Gastroesophageal sphincter (tissue), 4 donors: ENCODE data around the gene LMCD1. TPM values are rescaled to one million over a fixed set of nuclear protein-coding genes. Genes with fewer than 3 reads are reported as not detected.
A peak's percentile ranks its signal among the peaks of the same experiment; 100 is the strongest.

Source experiments
- ATAC-seq: fragments of 150-250 bp; one replicate; pipeline ENCODE4 v1.9.1; 2016; ENCODE audit warnings: mild to moderate bottlenecking, moderate library complexity
- H3K27ac ChIP-seq, 4 donors: fragments of 200-600 bp; sonication (generic) in 3 of 4; 1 replicate in 3 of 4; 2 replicates in 1 of 4; pipeline ENCODE4 v1.5.1; 2016 to 2019
- H3K27me3 ChIP-seq: fragments of 200-600 bp; sonication (generic); one replicate; pipeline ENCODE4 v1.5.1; 2019
- H3K36me3 ChIP-seq, 2 donors: fragments of 200-600 bp; sonication (generic); one replicate each; pipeline ENCODE4 v1.5.1; 2019; ENCODE audit warnings: control low read depth in 1 of 2
- H3K4me1 ChIP-seq, 3 donors: fragments of 200-600 bp; sonication (generic); 1 replicate in 2 of 3; 2 replicates in 1 of 3; pipeline ENCODE4 v1.5.1; 2016 to 2019; ENCODE audit warnings: control low read depth in 2 of 3
- H3K4me3 ChIP-seq, 2 donors: fragments of 200-600 bp; sonication (generic); one replicate each; pipeline ENCODE4 v1.5.1; 2019; ENCODE audit warnings: mild to moderate bottlenecking in 1 of 2, moderate library complexity in 1 of 2
- H3K9me3 ChIP-seq, 3 donors: fragments of 200-600 bp; sonication (generic); one replicate each; pipeline ENCODE4 v1.5.1; 2017 to 2019; ENCODE audit warnings: control low read depth in 2 of 3
- CTCF ChIP-seq, 4 experiments: fragments of 200-600 bp in 2 of 4; fragments of 450-650 bp in 2 of 4; sonication (generic) in 1 of 4; IDR thresholded peaks; one replicate each; pipeline ENCODE4 v1.5.1; 2017 to 2019; ENCODE audit warnings: antibody characterized with exemption in 4 of 4, mild to moderate bottlenecking in 2 of 4, moderate library complexity in 2 of 4
- EP300 ChIP-seq: sonication (generic); formaldehyde crosslinking; IDR thresholded peaks from one replicate; pipeline ENCODE4 v1.6.1; 2017; ENCODE audit warnings: antibody characterized with exemption, mild to moderate bottlenecking
- POLR2A ChIP-seq, 2 donors: fragments of 450-650 bp; IDR thresholded peaks; one replicate each; pipeline ENCODE4 v1.6.1; 2017; ENCODE audit warnings: antibody characterized with exemption in 2 of 2, mild to moderate bottlenecking in 2 of 2, moderate library complexity in 1 of 2
- POLR2AphosphoS5 ChIP-seq: sonication (generic); formaldehyde crosslinking; IDR thresholded peaks from one replicate; pipeline ENCODE4 v1.6.1; 2017; ENCODE audit warnings: antibody characterized with exemption
- WGBS, 2 donors: methylation state at CpG; one replicate each; pipeline ENCODE4 v1.1.5; 2018; ENCODE audit warnings: low coverage in 1 of 2; 5-methylcytosine and 5-hydroxymethylcytosine counted together
- total RNA-seq, 4 donors: library from RNA; depleted of rRNA; stranded (reverse); fragments of >200 nt; gene quantifications; one replicate each; pipeline ENCODE4 v1.1.0, GENCODE V29; 2016

LMCD1 gene
- total RNA-seq, 4 donors from 2014 or later = 17.6 to 318 (median 136) TPM

- Histone ChIP-seq H3K9me3 (no peaks in the 10 kb centered on the region), H3K36me3 (no peaks in the 10 kb centered on the region), H3K27me3 (no peaks in the 10 kb centered on the region), H3K4me1 (peaks cover 2 to 17% (median 10%) of the 10 kb centered on the region in 3 donors), H3K4me3 (no peak overlapping the region), H3K27ac (peak overlapping the region in 3 of 4 donors; percentile 58 to 75 (median 72))
- TF ChIP-seq POLR2A (IDR thresholded peaks at IDR 0.05) (no peak), POLR2AphosphoS5 (no peak), CTCF (IDR thresholded peaks at IDR 0.05) (no peak), EP300 (no peak)
- ATAC-seq = no peak
- 44 to 46% methylated on average over 2 of the region's 2 CpGs for WGBS, 2 donors
Observed at GRCh38 chr3:8482263-8482662, 19.4 kb upstream of the LMCD1 start.

- no peaks in the 10 kb centered on the region for H3K27me3 ChIP-seq
- no peaks in the 10 kb centered on the region for H3K9me3 ChIP-seq
- peak; percentile 78 for ATAC-seq
- H3K4me3 ChIP-seq = no peak overlapping the region
- peak overlapping the region in 3 of 4 donors; percentile 58 to 75 (median 72) for H3K27ac ChIP-seq
- H3K36me3 ChIP-seq = no peaks in the 10 kb centered on the region
- no peak for TF ChIP-seq POLR2A (IDR thresholded peaks at IDR 0.05)
- peak; percentile 80 for TF ChIP-seq POLR2AphosphoS5
- TF ChIP-seq EP300 = no peak
- TF ChIP-seq CTCF (IDR thresholded peaks at IDR 0.05) = no peak
- WGBS, 2 donors = 39 to 88% methylated on average over 1 to 4 of the region's 4 CpGs
- H3K4me1 ChIP-seq = peaks cover 2 to 17% (median 10%) of the 10 kb centered on the region in 3 donors
Observed at GRCh38 chr3:8482960-8483665, 18.5 kb upstream of the LMCD1 start.

- no peaks in the 10 kb centered on the region for H3K9me3 ChIP-seq
- no peaks in the 10 kb centered on the region for H3K36me3 ChIP-seq
- ATAC-seq = no peak
- H3K4me3 ChIP-seq = no peak overlapping the region
- 95 to 98% methylated on average over 4 to 5 of the region's 5 CpGs for WGBS, 2 donors
- TF ChIP-seq POLR2A (IDR thresholded peaks at IDR 0.05) = no peak
- TF ChIP-seq POLR2AphosphoS5 = no peak
- TF ChIP-seq CTCF (IDR thresholded peaks at IDR 0.05) = no peak
- no peak for TF ChIP-seq EP300
- peaks cover 2 to 25% (median 10%) of the 10 kb centered on the region in 3 donors for H3K4me1 ChIP-seq
- no peaks in the 10 kb centered on the region for H3K27me3 ChIP-seq
- H3K27ac ChIP-seq = peak overlapping the region in 3 of 4 donors; percentile 58 to 75 (median 72)
Observed at GRCh38 chr3:8484409-8485140, 17.0 kb upstream of the LMCD1 start.

GRCh38 chr3:8485141-8485870, 16.3 kb upstream of the LMCD1 start:
- WGBS, 2 donors = 38 to 60% methylated on average over 1 to 3 of the region's 3 CpGs
- H3K27ac ChIP-seq = peak overlapping the region in 2 of 4 donors; percentile 29 to 75

GRCh38 chr3:8485943-8486342, 15.7 kb upstream of the LMCD1 start:
- no peaks in the 10 kb centered on the region for H3K36me3 ChIP-seq
- no peak overlapping the region for H3K4me3 ChIP-seq
- no peaks in the 10 kb centered on the region for H3K9me3 ChIP-seq
- no peak for TF ChIP-seq CTCF (IDR thresholded peaks at IDR 0.05)
- TF ChIP-seq POLR2A (IDR thresholded peaks at IDR 0.05) = no peak
- TF ChIP-seq EP300 = no peak
- TF ChIP-seq POLR2AphosphoS5 = no peak
- no peaks in the 10 kb centered on the region for H3K27me3 ChIP-seq
- 86 to 92% methylated on average over 3 of the region's 3 CpGs for WGBS, 2 donors
- peaks cover 2 to 35% (median 13%) of the 10 kb centered on the region in 3 donors for H3K4me1 ChIP-seq
- peak overlapping the region in 1 of 4 donors; percentile 41 for H3K27ac ChIP-seq
- no peak for ATAC-seq

More at GRCh38 chr3:8485141-8485870, 16.3 kb upstream of the LMCD1 start:
- H3K9me3 ChIP-seq = no peaks in the 10 kb centered on the region
- peaks cover 2 to 33% (median 13%) of the 10 kb centered on the region in 3 donors for H3K4me1 ChIP-seq
- H3K4me3 ChIP-seq = no peak overlapping the region
- H3K36me3 ChIP-seq = no peaks in the 10 kb centered on the region
- H3K27me3 ChIP-seq = no peaks in the 10 kb centered on the region
- TF ChIP-seq POLR2A (IDR thresholded peaks at IDR 0.05) (no peak), POLR2AphosphoS5 (no peak), EP300 (no peak)
- no peak for ATAC-seq
